T-helper 1 cell (primary cell): ENCODE results near the gene ABCA5.
"Not testable (repeated sequence)": the region's sequence is repeated elsewhere in the genome, so short reads cannot be mapped to it uniquely, and the experiment has no call there.

ENCODE experiments used
- DNase-seq, 5 donors: peaks; one replicate each; pipeline ENCODE4 v3.0.0-alpha.2; 2012 to 2020

ABCA5 gene

DNA sequence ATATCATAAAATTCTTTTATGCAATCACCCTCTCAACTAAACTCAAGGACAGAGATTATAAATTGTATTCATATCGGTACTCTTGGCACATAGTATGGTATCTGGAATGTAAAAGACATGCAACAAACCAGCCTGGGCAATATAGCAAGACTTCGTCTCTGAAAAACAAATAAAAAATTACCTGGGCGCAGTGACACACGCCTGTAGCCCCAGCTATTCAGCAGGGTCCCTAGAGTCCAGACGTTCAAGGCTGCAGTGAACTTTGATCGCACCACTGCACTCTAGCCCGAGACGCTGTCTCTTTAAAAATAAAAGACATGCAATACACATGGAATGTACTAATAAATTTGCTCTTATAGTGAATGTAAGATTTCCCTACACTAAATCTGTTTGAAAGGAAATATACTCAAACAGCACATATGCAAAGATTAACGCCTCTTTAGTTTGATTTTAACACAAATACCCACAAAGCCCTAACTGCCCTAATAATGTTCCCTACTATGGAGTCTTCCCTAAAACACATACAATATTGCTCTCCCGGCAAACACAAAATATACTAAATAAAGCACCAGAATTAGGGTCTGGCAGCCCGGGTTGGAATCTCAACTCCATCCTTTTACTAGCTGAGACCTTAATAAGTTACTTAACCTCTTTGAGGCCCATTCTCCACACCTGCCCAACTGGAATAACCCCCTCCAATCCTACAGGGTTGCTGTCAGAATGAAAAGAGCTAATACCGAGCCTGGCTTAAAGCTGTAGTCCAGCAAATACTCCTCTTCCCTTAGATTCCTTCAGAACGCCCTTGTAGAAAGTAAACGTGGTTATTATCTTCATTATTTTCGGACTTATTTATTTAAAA, 1.2 kb downstream of the ABCA5 start:
- DNase-seq: no peak

DNA sequence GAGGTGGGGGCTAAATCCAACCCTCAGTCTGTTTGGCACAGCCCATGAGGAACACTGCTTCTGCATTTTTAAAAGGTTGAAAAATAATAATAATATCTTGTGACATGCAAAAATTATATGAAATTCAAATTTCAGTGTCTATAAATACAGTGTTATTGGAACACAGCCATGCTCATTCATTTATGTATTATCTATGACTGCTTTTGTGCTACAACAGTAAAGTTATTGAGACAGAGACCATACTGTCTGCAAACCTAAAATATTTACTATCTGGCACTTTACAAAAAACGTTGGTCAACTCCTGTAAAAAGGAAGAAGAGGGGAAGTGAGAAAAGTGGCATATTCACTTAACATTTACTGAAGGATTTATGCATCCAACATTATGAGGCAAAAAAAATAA, 3.1 kb downstream of the ABCA5 start:
- DNase-seq: no peak

DNA sequence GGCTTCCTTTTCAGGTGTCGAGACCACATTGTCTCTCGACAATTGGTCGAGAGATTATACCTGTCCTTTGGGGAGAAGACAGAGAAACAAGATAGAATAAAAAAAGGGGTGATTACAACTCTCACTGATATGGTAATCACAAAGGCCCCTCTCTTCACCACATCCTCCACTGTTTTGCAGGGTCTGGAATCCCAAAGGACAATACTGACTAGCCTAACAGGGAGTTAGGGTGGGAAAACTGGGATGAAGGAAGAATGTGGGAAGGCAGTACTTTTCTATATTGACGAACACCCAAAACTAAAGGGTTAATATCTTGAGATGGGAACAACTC, 6.1 kb downstream of the ABCA5 start:
- DNase-seq: no peak

DNA sequence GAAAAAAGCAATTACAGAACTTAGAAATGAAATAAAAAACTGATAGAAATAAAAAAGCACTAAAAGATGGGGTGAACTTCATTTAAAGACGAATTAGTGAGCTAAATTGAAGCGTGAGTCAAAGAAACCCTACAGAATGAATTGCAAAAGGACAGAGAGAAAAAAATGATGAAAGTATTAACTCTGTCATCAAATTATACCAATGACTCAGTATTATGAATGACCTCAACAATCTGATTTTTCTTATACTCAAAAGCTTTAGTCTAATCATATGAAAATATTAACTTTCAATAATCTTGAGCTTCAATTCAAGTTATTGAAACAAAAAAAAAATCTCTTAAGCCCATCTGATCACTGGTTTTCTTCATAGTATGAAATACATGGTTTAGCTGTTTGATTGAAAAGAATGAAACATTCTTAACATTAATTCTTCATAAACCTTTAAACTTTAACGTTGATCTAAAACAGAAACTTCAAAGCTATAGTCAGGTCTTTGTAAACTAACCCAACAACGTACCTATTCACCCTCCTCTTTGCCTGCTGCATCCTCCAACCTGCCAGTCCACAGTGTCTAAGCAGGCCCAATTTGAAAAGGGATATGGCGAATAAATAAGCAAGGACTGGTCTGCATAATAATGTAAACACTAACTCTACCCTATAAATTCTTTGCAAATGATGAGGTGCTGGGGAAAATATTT, 6.6 kb downstream of the ABCA5 start:
- no peak for DNase-seq

DNA sequence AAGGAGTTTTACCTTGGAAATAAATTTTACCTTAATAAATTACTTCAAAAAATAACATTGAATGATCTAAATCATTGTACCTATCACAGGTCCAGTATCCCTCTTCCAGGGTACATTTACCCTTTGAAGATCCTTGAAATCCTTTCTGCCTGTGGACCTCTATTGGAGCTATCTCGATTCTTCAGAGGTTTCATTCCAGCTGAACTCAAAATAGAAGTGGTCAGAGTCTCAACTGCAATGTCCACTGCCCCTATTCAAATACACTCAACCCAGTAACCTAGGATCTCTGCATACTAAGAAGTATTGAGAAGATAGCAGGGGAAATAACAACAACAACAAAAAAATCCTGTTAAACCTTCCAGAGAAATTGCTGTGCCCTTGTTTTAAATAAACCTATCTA, 9.3 kb downstream of the ABCA5 start:
- no peak for DNase-seq

DNA sequence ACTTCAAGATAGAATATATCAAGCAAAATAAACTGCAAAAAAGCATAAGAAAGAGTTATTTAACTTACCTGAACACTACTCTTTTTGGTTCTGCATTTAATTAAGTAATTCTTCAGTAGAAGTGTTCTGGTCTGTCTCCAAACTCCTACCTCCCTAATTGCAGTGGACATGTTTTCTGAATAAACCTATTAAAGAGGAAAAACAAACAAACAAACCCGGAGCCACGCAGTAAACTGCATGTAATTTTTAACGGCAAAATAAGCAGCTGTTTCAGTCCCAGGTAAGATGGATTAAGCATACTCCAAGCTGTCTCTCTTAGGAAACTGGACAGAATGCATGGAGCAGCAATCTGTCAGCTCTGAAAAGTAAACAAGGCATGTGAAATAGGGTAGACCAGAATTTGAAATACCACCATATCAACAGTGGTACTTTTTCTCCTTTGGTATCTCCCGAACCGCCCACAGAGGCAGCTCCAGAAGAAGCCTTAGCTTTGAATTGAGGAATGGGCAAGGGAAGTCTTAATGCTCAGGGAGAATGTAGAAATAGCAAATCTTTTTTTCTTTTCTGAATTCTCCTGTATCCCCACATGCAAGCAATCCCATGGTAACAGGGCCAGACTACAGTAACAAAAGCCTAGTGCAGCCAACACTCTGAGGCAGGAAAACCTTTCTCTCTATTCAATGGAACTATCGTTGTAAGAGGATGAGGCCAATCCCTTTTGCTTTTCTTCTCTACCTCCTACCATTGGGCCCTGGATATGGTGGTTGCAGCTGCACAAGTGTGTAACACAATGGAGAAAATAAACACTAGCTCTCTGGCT, 12.5 kb downstream of the ABCA5 start:
- no peak for DNase-seq

DNA sequence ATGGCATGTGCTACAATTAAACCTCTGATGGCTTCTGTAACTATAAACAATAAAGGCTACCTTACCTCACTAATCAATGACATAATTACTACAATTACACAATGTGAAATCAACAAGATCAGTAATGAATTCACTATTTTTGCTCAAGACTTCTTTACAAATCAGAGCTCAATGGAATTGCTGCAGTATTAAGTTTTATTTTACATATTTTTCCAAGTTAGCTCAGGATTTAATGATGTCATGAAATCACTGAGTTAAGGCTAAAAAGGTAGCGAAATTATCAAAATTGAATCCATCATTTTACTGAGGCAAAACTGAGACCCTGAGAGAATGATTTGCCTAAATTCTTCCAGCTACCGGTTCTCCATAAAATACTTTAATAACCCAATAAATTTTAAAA, 21.8 kb downstream of the ABCA5 start:
- no peak for DNase-seq

DNA sequence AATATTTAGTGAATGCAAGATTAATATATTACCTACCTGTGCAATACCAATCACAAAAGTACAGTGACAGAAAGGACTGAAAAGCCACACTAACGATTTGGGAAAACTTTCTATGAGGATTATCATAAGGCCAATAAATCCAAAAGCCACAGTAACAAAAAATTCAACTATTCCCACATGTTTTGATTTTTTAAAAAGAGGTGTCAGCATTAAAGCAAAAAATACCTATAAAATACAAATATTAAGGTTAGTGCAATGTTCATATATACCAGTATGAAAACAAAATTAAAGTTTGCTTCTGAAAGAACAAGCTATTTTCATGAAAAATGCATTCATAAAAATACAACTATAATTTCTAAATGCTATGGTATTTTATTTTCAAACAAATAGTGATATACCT, 24.3 kb downstream of the ABCA5 start:
- no peak for DNase-seq

DNA sequence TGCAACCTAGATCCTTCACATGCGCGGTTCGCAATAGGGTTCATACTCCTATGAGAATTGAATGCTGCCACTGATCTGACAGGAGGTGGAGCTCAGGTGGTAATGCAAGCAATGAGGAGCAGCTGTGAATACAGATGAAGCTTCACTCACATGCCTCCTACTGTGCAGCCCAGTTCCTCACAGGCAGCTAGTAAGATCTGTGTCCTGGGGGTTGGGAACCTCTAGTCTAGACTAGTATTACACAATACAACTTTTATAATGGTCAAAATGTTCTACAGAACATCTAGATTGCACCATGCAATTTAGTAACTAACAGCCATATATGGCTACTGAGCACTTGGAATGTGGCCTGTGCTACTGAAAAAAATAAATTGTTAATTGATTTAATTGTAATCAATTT, 26.7 kb downstream of the ABCA5 start:
- no peak for DNase-seq

DNA sequence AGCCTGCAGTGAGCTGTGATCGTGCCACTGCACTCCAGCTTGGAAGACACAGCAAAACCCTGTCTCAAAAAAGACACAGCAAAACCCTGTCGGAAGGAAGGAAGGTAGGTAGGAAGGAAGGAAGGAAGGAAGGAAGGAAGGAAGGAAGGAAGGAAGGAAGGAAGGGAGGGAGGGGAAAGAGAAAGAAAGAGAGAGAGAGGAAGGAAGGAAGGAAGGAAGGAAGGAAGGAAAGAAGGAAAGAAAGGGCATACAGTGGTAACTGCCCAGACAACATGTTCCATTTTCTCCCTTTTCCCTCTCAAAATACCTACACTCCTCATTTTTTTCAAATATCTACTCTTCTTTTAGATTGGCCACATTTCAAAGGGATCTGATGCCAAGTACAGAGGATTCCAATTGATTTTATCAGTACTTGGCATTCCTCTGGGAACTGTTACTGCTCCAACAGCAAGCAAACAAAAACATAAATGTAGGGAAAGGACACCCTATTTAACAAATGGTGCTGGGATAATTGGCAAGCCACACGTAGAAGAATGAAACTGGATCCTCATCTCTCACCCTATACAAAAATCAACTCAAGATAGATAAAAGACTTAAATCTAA, 28.7 kb downstream of the ABCA5 start:
- not testable (repeated sequence) for DNase-seq

DNA sequence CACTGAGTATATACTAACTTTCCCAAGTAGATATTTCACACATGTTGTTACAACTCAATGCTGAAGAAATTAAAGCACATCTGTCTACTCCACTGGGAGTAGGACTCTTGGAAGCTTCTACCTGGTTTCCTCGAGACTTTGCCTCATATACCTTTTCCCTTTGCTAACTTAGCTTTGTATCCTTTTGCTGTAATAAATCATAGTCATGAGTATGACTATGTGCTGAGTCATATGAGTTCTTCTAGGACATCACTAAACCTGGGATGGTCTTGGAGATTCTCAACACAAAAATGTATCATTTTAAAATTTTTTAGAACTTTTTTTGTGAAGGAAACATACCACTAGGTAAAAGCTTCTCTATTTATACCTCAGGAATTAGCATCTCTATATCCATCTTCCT, 39.8 kb downstream of the ABCA5 start:
- no peak for DNase-seq

DNA sequence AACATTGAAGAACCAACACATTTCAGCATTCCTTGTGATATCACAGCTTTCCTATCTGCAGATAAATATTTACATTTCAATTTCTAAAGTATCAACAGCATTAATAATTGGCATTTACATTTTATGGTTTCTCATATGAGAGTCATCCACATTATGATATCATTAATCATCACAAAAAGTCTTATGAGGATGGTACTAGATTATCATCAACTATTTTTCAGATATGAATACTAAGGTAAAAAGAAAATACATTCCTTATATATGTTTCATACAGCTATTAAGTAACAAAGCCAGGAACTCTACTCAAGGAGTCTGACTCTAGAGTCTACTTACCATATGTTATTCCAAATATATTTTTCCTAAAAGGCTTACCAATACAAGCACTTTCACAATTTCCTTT, 40.7 kb downstream of the ABCA5 start:
- no peak for DNase-seq

DNA sequence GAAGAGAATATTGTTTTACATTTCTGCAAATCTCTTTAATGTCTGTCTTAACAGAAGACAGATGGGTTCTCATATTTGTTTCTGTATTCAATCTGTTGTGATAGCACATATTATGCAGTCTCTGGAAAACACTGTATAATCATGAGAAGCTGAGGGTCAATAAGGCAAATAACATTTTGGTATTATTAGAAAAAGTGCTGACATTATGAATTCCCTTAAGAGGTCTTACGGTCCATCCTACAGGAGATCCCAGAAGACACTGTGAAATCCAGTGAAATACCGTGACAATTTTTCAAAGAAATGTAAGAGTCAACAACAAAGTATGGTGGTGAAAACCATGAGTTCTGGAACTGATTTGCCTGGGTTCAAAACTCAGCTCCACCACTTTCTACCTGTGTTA, 42.3 kb downstream of the ABCA5 start:
- DNase-seq: no peak

DNA sequence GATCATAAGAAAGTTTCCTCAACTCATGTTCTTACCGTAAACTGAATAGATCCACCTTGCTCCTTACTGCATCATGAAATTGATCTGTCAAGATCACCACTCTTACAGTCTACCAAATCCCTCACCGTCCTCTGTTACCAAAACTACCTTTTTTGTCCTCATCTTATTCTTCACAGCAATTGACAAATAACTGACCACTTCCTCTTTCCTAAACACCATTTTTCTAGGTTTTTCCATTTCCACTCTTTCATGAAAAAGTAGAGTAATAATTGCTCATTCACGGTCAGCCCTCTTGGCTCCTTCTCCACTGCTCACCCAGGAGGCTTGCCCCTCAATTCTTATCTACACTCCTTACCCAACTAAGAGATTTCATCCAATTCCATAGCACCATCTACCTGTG, 44.9 kb downstream of the ABCA5 start:
- DNase-seq: no peak

DNA sequence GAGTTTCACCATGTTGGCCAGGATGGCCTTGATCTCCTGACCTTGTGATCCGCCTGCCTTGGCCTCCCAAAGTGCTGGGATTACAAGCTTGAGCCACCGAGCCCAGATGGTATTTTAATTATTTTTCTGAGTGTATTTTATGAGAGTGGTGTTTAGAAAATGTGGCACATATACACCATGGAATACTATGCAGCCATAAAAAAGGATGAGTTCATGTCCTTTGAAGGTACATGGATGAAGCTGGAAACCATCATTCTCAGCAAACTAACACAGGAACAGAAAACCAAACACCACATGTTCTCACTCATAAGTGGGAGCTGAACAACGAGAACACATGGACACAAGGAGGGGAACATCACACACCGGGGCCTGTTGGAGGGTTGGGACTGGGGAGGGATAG, 50.7 kb downstream of the ABCA5 start:
- not testable (repeated sequence) for DNase-seq

DNA sequence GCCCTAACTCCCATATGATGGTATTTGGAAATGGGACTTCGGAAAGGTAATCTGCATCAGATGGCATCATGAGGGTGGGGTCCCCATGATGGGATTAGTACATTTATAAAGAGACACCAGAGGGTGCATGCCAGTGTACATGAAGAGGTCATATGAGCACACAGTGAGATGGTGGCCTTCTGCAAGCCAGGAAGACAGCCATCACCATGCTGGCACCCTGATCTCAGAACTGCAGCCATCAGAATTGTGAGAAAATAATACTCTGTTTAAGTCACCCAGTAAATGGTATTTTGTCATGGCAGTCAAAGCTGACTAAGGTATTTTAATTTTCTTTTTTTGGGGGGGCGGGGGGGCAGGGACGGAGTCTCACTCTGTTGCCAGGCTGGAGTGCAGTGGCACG, 51.2 kb downstream of the ABCA5 start:
- DNase-seq: no peak

DNA sequence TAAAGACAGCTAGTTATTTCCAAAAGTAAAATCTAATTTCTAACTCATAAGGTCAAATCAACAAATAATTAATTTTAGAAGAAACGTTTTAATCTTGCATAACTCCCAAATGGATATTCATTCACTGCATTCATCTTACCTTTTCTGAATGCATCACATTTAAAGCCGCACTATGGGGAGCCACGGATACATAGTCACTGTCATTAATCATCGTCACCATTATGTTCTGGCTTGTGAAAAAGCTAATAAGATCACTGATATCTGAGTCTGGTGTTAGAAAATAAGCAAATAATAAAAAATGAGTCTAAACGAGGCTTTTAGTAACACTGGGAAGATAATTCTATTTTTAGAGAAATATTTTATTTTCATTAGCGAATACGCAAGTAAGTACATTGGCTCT, 55.9 kb downstream of the ABCA5 start:
- DNase-seq: no peak

DNA sequence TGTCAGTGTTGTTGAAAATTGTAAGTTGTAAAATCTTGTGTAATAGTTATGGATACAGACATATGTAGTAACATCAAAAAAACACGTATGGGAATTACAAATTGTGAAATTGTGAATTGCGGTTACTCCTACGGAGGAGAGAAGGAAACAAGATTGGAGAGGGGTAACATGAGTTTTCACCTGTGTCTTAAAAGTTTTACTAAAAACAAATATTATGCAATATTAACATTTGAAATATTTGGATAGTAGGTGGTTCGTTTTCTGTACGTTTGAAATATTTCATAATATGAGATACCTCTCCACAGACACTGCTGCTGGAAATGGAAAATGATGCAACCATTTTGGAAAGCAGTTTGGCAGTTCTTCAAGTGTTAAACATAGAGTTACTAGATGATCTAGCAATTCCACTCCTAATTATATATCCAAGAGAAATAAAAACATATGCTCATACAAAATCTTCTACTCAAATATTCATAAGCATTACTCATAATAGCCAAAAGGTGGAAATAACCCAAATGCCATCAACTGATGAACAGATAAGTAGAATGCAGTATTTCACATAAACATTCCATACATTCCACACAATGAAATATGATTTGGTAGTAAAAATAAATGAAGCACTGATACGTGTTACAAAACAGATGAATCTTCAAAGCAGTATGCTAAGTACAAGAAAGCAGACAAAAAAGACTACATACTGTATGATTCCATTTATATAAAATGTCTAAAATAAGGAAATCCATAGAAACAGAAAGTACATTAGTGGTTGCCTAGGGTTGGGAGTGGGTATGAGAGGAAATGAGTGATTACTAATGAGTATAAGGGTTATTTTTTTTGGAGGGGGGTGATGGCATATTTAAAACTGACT, 57.6 kb downstream of the ABCA5 start:
- no peak for DNase-seq

DNA sequence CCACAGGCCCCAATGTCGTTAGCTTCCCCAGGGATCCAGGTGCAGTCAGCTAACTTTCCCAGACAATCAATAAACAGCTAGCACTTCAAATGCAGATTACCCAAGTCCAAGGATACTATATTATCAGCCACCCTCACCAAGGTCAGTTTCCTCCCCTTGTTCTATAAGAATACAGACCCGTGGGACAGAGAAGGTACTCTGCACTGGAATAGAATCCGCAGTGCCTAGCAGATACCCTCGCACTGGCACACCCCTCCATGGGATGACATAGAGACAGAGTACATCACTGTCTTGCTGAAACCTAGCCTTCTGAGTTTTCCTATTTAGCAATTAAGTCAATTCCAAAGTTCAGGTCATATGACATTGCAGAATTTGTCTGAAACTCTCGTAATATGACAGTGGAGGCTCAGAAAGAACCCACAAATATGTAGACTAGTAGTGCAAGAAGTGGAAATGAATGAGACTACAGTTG, 58.4 kb downstream of the ABCA5 start:
- no peak for DNase-seq

DNA sequence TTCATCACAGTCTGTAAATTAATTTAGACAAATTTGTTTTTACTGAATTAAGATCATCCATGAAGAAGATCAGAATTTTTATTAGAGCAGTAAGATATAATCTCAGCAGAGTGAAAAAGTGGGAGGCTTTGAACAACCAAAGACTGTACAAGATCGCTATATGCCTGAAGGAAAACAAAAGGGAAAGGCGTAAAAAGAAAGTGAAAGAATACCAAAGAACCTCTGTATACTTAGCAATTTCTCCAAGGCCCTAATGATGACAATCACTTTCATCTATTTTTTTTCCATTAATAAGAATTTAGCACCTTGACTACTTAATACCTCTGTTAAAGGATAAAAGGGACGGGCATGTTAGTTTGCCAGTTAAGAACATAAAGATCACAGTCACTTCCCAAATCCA, 59.7 kb downstream of the ABCA5 start:
- no peak for DNase-seq

DNA sequence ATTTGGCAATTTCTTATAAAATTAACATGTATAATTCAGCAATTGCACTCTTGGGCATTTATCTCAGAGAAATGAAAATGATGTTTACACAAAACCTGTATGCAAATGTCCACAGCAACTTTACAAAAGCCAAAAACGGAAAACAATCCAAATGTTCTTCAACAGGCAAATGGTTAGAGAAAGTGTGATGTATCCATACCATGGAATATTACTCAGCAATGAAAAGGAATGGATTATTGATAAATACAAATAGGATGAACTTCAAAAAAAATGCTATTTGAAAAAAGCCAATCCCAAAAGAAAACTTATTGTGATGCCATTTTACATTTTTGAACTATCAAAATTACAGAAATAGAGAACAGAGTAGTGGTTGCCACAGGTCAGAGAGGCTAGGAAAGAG, 61.1 kb downstream of the ABCA5 start:
- DNase-seq: no peak

DNA sequence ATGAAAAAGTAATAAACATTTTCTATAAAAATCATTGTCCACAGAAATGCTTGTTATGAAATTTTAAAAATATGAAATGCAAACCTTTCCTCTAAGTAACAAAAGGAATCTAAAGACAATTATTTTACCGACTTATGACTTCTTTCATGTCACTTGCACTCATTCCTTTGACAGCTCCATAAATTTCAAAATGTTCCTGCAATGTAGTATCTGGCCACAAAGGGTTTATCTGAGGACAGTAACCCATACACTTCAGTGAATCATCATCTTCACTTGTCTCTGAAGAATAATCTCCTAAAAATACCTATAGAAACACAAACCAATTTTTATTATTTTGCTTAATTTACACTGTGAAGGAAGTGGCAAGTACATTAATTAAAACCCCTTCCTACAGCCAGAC, 72.7 kb downstream of the ABCA5 start:
- DNase-seq: no peak
